NB4 (cell line): ENCODE data around the gene TLE6.

ENCODE experiments used
- DNase-seq: peaks from one replicate; pipeline ENCODE4 v3.0.0; 2010; ENCODE audit warnings: low read depth
- H3K4me3 ChIP-seq: one replicate; pipeline ENCODE4 v1.5.1; 2011; ENCODE audit warnings: mild to moderate bottlenecking, low read depth, low read length, moderate library complexity
- MAX ChIP-seq: IDR thresholded peaks from 2 replicates; pipeline ENCODE4 v1.6.1; 2011; ENCODE audit warnings: low read depth, low read length
- MYC ChIP-seq: IDR thresholded peaks from 2 replicates; pipeline ENCODE4 v1.6.1; 2011; ENCODE audit warnings: low read depth, low read length
- POLR2A ChIP-seq: IDR thresholded peaks from 2 replicates; pipeline ENCODE4 v1.6.1; 2011; ENCODE audit warnings: mild to moderate bottlenecking; ENCODE audit not compliant: insufficient read length; ENCODE audit errors: extremely low read depth
- TF ChIP-seq, protein P1 (sequence below): IDR thresholded peaks from one replicate; pipeline ENCODE4 v1.5.1; 2012; ENCODE audit warnings: low read depth, low read length

Gene TLE6

GRCh38 chr19:3012621-3013262 is 35.4 kb downstream of the TLE6 start:
- no peak overlapping the region for H3K4me3 ChIP-seq
- TF ChIP-seq MAX (no peak), POLR2A (no peak), MYC (no peak)
- TF ChIP-seq, protein P1, sequence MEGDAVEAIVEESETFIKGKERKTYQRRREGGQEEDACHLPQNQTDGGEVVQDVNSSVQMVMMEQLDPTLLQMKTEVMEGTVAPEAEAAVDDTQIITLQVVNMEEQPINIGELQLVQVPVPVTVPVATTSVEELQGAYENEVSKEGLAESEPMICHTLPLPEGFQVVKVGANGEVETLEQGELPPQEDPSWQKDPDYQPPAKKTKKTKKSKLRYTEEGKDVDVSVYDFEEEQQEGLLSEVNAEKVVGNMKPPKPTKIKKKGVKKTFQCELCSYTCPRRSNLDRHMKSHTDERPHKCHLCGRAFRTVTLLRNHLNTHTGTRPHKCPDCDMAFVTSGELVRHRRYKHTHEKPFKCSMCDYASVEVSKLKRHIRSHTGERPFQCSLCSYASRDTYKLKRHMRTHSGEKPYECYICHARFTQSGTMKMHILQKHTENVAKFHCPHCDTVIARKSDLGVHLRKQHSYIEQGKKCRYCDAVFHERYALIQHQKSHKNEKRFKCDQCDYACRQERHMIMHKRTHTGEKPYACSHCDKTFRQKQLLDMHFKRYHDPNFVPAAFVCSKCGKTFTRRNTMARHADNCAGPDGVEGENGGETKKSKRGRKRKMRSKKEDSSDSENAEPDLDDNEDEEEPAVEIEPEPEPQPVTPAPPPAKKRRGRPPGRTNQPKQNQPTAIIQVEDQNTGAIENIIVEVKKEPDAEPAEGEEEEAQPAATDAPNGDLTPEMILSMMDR: no peak
- DNase-seq: no peak

DNA sequence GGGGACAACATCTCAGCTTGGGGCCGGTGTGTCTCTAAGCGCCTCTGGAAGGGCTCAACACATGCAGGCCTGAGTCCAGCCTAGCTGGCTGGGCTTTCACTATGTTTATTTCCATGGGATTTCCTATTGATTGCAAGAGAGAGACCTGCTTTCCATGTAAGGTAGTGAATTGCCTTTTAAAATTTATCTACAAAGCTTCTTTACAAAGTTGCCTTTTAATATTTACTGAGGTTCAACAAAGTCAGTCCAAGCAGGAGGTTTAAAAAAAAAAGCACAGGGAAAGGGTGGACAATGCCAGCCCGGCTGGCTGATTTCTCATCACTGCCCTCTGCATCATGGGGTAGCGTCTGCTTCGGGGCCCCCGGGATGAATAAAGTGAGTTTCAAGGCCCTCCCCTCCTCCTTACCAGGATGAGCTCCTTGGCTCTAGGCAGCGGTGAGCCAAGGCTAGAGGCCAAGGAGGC is 35.9 kb downstream of the TLE6 start:
- TF ChIP-seq POLR2A (no peak), MYC (no peak), MAX (no peak)
- TF ChIP-seq, protein P1: no peak
- no peak overlapping the region for H3K4me3 ChIP-seq
- DNase-seq: no peak

DNA sequence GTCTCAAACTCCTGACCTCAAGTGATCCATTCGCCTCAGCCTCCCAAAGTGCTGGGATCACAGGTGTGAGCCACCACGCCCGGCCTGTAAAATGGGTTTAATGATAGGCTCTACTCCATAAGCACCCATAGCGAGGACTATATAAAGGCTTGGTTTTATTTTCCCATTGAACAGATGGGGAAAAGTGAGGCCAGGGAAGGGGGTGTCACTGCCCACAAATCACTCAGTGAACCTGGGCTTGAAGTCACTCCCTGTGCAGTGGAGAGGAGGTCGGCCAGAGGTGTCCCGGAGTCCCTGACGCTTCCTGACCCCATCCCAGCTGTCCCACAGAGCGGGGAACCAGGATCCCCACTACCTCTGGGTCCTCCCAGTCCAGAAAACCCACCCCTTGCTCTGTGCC is 36.8 kb downstream of the TLE6 start:
- TF ChIP-seq POLR2A: no peak
- TF ChIP-seq MAX: no peak
- TF ChIP-seq, protein P1: no peak
- no peak for TF ChIP-seq MYC

DNA sequence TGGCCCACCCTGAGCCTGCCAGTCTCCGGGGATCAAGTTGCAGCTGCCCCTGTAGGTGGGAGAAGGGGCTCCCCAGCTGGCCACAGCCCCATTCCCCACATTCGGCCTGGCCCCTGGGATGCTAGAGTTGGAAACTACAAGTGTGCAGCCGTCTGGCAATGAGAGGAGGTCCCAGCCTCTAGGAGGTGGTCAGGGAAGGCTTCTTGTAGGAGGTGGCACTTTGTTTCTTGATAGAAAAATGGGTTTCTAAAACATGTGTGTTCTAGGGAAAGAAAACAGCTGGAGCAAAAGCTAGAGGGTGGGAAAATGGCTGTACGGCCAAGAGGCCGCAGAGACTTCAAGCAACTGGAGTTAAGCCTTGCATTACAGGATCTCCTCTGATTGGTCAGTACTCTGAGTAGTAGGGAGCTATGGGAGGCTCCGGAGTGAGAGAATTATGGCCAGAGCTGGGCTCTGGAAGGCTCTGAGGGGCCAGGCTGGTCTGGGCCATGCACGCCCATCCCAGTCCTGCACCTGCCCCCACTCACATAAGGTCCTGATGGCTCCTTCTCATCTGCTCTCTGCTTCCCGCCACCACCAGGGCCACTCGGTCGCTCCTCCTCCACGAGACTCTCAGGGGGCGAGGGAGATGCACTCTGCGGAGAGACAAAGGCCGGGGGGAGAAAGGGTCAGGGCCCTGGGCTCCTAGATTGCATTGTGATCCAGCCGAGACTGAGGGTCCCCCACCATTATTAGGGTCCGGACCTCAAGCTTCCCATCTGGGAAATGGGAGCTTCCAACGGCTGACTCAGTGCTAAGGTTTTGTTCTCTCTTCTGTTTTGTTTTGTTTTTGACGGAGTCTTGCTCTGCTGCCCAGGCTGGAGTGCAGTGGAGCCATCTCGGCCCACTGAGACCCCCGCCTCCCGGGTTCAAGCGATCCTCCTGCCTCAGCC is 38.0 kb downstream of the TLE6 start:
- no peak for DNase-seq
- H3K4me3 ChIP-seq: no peak overlapping the region
- no peak for TF ChIP-seq POLR2A
- no peak for TF ChIP-seq MAX
- TF ChIP-seq, protein P1: no peak
- no peak for TF ChIP-seq MYC

More for the DNA sequence above, 36.8 kb downstream of the TLE6 start:
- H3K4me3 ChIP-seq: no peak overlapping the region
- DNase-seq: no peak

GRCh38 chr19:3017923-3018322 is 40.6 kb downstream of the TLE6 start:
- no peak for DNase-seq
- H3K4me3 ChIP-seq: no peak overlapping the region
- TF ChIP-seq MAX: no peak
- no peak for TF ChIP-seq POLR2A
- no peak for TF ChIP-seq MYC
- TF ChIP-seq, protein P1: no peak
